C4-2B (cell line): ENCODE results near the gene CELA3B.

Experiments used
- CTCF ChIP-seq: fragments of 450-650 bp; conservative IDR thresholded peaks from 2 replicates; pipeline ENCODE4 v1.5.1; 2017; ENCODE audit warnings: mild to moderate bottlenecking
- ZFX ChIP-seq: fragments of 450-650 bp; IDR thresholded peaks from 2 replicates; pipeline ENCODE4 v1.6.1; 2017

GRCh38 chr1:21938732-21939538, 37.9 kb upstream of the CELA3B start:
- TF ChIP-seq CTCF (no peak), ZFX (no peak)
